WTC11 (cell line): ENCODE data around the gene ASAH2.

ENCODE experiments used
- TF ChIP-seq, protein P1 (sequence below): fragments of 200-600 bp; IDR thresholded peaks from 2 replicates; pipeline ENCODE4 v1.8.0; 2022; ENCODE audit warnings: antibody characterized with exemption
- TF ChIP-seq, protein P2 (sequence below): sonication (generic); formaldehyde crosslinking; IDR thresholded peaks from 2 replicates; pipeline ENCODE4 v1.8.1; 2023; ENCODE audit warnings: mild to moderate bottlenecking, missing genetic modification reagents, moderate library complexity

DNA sequence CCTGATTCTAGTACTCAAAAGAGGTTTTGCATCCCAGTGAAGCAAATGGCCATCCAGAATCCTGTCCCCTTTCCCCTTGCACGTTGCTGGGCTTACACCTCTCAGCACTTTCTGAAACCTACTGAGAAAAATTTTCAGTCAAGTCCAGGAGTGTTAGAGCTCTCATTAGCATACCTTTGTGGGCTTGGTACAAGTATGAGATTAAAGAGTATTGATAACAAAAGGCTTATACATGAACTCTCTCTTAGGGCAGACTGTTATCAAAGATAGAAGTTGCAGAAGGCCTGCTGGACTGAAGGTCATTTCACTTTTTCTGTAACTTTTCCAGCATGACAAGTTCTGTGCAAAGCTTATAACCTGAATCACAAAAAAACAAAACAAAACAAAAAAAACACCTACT is at the start of gene ASAH2:
- TF ChIP-seq, protein P1, sequence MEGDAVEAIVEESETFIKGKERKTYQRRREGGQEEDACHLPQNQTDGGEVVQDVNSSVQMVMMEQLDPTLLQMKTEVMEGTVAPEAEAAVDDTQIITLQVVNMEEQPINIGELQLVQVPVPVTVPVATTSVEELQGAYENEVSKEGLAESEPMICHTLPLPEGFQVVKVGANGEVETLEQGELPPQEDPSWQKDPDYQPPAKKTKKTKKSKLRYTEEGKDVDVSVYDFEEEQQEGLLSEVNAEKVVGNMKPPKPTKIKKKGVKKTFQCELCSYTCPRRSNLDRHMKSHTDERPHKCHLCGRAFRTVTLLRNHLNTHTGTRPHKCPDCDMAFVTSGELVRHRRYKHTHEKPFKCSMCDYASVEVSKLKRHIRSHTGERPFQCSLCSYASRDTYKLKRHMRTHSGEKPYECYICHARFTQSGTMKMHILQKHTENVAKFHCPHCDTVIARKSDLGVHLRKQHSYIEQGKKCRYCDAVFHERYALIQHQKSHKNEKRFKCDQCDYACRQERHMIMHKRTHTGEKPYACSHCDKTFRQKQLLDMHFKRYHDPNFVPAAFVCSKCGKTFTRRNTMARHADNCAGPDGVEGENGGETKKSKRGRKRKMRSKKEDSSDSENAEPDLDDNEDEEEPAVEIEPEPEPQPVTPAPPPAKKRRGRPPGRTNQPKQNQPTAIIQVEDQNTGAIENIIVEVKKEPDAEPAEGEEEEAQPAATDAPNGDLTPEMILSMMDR, result no peak
- TF ChIP-seq, protein P2, sequence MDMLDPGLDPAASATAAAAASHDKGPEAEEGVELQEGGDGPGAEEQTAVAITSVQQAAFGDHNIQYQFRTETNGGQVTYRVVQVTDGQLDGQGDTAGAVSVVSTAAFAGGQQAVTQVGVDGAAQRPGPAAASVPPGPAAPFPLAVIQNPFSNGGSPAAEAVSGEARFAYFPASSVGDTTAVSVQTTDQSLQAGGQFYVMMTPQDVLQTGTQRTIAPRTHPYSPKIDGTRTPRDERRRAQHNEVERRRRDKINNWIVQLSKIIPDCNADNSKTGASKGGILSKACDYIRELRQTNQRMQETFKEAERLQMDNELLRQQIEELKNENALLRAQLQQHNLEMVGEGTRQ (CRISPR knock-in tag), result no peak
